Mucosa of stomach (tissue), 1 donor: ENCODE measurements around the gene ZNF576.
"Not testable (repeated sequence)": the region's sequence is repeated elsewhere in the genome, so short reads cannot be mapped to it uniquely, and the experiment has no call there.

Source experiments
- H3K27me3 ChIP-seq: one replicate; pipeline ENCODE4 v1.7.0; 2013; ENCODE audit warnings: mild to moderate bottlenecking, low read length; ENCODE audit not compliant: control insufficient read depth, insufficient read depth
- H3K36me3 ChIP-seq: one replicate; pipeline ENCODE4 v1.7.0; 2013; ENCODE audit warnings: low read length; ENCODE audit not compliant: control insufficient read depth, insufficient read depth
- H3K4me1 ChIP-seq: one replicate; pipeline ENCODE4 v1.7.0; 2013; ENCODE audit warnings: mild to moderate bottlenecking, low read length; ENCODE audit not compliant: control insufficient read depth, insufficient read depth
- H3K4me3 ChIP-seq: one replicate; pipeline ENCODE4 v1.7.0; 2013; ENCODE audit warnings: low read length
- H3K9ac ChIP-seq: one replicate; pipeline ENCODE4 v1.7.0; 2013; ENCODE audit warnings: mild to moderate bottlenecking, low read length, moderate library complexity
- H3K9me3 ChIP-seq: one replicate; pipeline ENCODE4 v1.7.0; 2013; ENCODE audit warnings: mild to moderate bottlenecking, low read length, moderate library complexity; ENCODE audit not compliant: control insufficient read depth
- donor health status: Pancreatic carcinoma.

The ZNF576 gene

DNA sequence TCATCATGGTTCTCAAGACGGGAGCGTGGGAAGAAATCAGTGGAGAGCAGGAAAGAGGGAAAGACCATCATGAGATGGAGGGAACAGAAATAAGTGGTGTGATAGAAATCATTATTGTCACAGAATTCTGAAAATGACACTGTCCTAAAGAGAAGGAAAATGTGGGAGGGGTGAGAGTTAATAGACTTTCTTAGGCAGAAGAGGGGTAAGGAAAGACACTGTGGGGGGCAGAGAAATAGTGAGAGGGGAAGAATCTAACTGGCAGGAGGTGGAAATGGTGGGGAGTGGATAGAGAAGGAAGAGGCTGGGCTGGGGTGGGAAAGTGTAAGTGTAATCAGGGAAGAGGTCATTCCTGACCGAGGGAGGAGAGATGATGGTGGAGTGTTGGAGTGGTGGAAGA is 17.6 kb upstream of the ZNF576 start:
- H3K27me3 ChIP-seq, result no peaks in the 10 kb centered on the region
- no peaks in the 10 kb centered on the region for H3K36me3 ChIP-seq
- H3K9me3 ChIP-seq, result no peaks in the 10 kb centered on the region
- H3K4me3 ChIP-seq, result no peak overlapping the region
- H3K9ac ChIP-seq, result no peak overlapping the region
- peaks cover 8% of the 10 kb centered on the region for H3K4me1 ChIP-seq

DNA sequence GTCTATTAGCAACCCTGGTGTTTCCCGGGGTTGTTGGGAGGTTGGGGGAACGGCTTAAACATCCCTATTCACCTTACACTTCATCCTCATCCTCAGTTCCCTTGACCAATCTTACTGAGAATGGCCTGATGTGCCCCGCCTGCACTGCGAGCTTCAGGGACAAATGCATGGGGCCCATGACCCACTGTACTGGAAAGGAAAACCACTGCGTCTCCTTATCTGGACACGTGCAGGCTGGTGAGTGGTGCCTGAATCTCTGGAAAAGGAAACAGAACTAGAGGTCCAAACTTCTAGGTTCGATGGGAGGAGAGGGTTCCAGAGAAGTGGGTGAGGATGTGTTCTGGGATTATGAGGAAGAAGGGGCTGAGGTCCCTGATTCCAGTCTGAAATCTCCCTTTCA is 14.9 kb upstream of the ZNF576 start:
- no peaks in the 10 kb centered on the region for H3K36me3 ChIP-seq
- no peaks in the 10 kb centered on the region for H3K9me3 ChIP-seq
- H3K4me1 ChIP-seq, result peaks cover 8% of the 10 kb centered on the region
- H3K27me3 ChIP-seq, result no peaks in the 10 kb centered on the region
- no peak overlapping the region for H3K4me3 ChIP-seq
- H3K9ac ChIP-seq, result peak overlapping the region; percentile 25

DNA sequence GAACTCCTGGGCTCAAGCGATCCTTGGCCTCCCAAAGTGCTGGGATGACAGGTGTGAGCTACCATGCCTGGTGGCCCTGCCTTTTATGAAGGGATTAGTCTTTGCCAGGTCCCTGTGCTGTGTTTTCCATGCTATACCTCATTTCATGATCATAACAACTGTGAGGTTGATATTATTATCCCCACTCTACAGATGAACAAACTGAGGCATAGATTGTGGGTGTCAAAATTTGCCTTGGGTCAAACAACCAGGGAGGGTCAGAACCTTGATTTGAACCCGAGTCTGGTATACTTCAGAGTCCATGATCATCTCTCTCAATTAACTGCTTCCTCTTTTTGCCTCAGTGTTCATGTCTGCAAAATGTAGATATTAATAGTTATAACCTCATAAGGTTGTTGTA is 13.9 kb upstream of the ZNF576 start:
- no peaks in the 10 kb centered on the region for H3K36me3 ChIP-seq
- H3K4me1 ChIP-seq, result peaks cover 8% of the 10 kb centered on the region
- no peak overlapping the region for H3K4me3 ChIP-seq
- H3K27me3 ChIP-seq, result no peaks in the 10 kb centered on the region
- no peaks in the 10 kb centered on the region for H3K9me3 ChIP-seq
- no peak overlapping the region for H3K9ac ChIP-seq

DNA sequence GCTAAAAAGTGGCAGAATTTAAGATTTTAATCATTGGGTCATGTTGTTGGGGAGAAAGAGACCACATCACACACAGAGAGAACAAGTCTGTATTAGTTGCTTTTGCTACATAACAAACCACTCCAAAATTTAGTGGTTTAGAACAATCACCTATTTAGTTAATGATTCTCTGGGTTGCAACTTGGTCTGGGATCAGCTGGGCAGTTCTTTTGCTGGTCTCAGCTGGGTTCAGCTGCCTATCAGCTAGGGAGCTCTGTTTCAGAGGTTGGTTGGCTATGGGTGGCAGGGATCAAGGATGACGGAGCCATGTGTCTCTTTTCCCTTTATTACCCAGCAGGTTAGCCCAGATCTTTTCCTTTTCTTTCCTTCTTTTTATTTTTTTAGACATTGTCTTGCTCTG is 11.9 kb upstream of the ZNF576 start:
- Histone ChIP-seq H3K4me1 (peaks cover 8% of the 10 kb centered on the region), H3K9ac (no peak overlapping the region), H3K4me3 (no peak overlapping the region), H3K36me3 (no peaks in the 10 kb centered on the region), H3K27me3 (no peaks in the 10 kb centered on the region), H3K9me3 (no peaks in the 10 kb centered on the region)

DNA sequence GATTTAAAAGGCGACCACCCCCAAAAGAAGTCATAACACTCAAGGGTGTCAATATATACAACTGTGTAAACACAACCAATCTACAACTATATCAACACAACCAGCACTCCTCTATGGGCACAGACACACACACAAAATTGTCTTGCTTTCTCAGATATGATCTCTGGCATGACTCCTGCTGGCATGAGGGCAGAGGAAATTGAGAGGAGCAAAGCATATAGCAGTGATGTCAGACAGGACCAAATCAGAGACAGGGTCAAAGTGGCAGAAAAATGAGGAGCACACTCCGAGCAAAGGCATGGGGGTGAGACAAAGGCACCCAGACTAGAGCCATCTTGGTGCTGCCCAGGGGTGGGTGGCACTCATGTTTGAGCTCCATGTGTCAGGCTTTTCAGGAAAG is 10.0 kb upstream of the ZNF576 start:
- H3K9ac ChIP-seq, result no peak overlapping the region
- peaks cover 8% of the 10 kb centered on the region for H3K4me1 ChIP-seq
- no peaks in the 10 kb centered on the region for H3K27me3 ChIP-seq
- no peaks in the 10 kb centered on the region for H3K9me3 ChIP-seq
- no peaks in the 10 kb centered on the region for H3K36me3 ChIP-seq
- H3K4me3 ChIP-seq, result no peak overlapping the region

DNA sequence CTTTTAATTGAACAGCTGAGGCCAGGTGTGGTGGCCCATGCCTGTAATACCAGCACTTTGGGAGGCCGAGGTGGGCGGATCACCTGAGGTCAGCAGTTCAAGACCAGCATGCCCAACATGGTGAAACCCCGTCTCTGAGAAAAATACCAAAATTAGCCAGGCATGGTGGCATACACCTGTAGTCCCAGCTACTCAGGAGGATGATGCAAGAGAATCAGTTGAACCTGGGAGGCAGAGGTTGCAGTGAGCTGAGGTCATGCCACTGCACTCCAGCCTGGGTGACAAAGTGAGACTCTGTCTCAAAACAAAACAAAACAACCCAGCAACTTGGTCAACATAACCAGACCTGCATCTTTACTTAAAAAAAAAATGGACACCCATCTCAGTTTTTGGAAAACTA is 9.4 kb upstream of the ZNF576 start:
- H3K36me3 ChIP-seq, result not testable (repeated sequence)

DNA sequence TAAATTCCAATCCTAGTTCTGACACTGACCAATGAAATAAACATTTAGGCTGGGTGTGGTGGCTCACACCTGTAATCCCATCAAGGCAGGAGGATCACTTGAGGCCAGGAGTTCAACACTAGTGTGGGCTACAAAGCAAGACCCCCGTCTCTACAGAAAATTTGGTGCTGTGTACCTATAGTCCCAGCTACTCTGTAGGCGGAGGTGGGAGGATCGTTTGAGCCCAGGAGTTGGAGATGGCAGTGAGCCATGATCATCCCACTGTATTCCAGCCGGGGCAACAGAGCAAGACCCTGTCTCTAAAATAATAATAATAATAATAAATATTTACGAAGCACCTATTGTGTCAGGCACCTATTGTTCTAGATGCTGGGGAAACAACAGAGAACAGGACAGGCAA is 7.1 kb upstream of the ZNF576 start:
- no peaks in the 10 kb centered on the region for H3K9me3 ChIP-seq
- H3K36me3 ChIP-seq, result no peaks in the 10 kb centered on the region
- H3K9ac ChIP-seq, result no peak overlapping the region
- H3K4me3 ChIP-seq, result no peak overlapping the region
- no peaks in the 10 kb centered on the region for H3K27me3 ChIP-seq
- peaks cover 10% of the 10 kb centered on the region for H3K4me1 ChIP-seq

More for the DNA sequence above, 9.4 kb upstream of the ZNF576 start:
- not testable (repeated sequence) for H3K9ac ChIP-seq, H3K9me3 ChIP-seq, H3K4me3 ChIP-seq, H3K4me1 ChIP-seq, H3K27me3 ChIP-seq

DNA sequence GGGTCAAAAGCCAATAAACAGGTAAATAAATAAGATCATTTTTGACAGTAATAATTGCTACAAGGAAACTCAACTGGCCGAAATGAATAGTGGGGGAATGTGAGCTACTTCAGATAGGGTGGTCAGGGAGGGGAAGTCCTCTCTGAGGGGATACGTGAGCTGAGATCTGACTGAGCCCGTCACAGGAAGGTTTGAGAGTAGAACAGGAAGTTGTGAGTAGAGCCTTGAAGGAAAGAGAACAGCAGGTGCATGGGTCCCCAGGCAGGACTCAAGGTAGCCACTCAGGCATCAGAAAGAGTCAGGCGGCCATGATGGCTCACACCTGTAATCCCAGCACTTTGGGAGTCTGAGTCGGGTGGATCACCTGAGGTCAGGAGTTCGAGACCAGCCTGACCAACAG is 6.7 kb upstream of the ZNF576 start:
- peaks cover 10% of the 10 kb centered on the region for H3K4me1 ChIP-seq
- no peaks in the 10 kb centered on the region for H3K9me3 ChIP-seq
- H3K4me3 ChIP-seq, result no peak overlapping the region
- H3K27me3 ChIP-seq, result no peaks in the 10 kb centered on the region
- H3K9ac ChIP-seq, result no peak overlapping the region
- H3K36me3 ChIP-seq, result no peaks in the 10 kb centered on the region

DNA sequence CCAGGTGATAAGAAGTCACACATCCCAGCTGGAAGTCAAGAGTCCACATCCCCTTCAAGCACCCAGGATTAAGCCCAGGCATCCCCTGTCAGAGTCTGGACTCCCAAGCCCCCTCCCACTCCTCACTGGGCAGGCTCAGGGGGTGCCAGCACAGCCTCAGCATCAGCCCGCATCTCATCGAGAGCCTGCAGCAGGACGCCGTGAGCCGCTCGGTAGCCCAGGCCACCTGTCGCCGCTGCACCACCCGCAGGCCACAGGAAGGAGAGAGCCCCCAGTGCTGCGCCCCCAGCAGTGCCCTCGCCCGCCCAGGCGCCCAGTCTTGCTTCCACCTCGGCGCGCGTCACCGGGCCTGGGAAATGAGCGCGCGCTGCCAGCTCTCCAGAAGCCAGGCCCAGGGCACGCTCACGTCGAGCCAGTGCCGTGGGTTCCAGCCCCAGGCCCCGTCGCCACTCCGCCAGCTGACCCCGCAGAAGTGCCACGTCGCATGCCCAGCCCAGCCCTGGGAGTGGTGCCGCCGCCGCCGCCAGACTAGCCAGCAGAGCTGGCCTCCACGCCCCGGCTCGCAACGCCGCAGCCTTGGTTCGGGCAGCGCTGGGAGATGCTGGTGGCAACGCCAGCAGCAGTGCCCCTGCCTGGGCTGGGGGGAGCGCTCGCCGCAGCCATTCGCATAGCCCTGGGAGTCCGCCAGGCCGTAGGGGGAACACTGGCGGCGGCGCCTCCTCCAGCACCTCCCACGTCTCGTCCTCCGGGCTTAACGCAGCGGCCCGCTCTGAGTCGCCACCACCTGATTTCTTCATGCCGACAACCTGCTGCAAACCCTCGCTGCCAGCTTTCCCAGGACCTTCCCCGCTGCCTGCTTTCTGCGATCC is 4.3 kb upstream of the ZNF576 start:
- peaks cover 14% of the 10 kb centered on the region for H3K4me1 ChIP-seq
- no peaks in the 10 kb centered on the region for H3K36me3 ChIP-seq
- H3K9me3 ChIP-seq, result no peaks in the 10 kb centered on the region
- no peak overlapping the region for H3K4me3 ChIP-seq
- no peak overlapping the region for H3K9ac ChIP-seq
- H3K27me3 ChIP-seq, result no peaks in the 10 kb centered on the region

DNA sequence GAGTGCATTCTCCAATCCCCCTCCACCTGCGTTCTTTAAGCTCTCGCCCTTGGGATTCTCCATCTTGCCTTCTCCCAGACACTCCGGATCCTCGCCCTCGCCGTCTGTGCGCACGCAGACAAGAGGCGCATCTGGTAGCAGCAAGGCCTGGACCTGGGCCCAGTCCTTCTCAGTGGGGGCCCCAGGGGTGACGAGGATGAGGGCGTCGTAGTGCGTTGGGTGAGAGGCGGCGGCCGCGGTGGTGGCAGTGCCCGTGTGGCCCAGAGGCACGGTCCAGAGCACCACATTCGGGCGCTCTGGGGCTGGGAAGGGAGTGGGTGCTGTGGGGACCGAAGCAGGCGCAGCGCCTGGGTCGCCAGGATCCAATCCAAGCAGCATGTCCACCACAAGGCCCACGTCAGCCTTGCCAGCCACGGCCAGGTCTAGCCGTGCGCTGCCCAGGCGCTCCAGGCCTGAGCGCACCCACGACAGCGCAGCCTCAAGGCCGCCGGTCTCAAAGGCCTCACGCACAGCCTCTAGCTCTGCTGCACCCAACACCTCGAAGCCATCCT is 3.5 kb upstream of the ZNF576 start:
- no peaks in the 10 kb centered on the region for H3K27me3 ChIP-seq
- H3K36me3 ChIP-seq, result no peaks in the 10 kb centered on the region
- H3K4me1 ChIP-seq, result peaks cover 22% of the 10 kb centered on the region
- no peak overlapping the region for H3K9ac ChIP-seq
- H3K9me3 ChIP-seq, result no peaks in the 10 kb centered on the region
- H3K4me3 ChIP-seq, result no peak overlapping the region

DNA sequence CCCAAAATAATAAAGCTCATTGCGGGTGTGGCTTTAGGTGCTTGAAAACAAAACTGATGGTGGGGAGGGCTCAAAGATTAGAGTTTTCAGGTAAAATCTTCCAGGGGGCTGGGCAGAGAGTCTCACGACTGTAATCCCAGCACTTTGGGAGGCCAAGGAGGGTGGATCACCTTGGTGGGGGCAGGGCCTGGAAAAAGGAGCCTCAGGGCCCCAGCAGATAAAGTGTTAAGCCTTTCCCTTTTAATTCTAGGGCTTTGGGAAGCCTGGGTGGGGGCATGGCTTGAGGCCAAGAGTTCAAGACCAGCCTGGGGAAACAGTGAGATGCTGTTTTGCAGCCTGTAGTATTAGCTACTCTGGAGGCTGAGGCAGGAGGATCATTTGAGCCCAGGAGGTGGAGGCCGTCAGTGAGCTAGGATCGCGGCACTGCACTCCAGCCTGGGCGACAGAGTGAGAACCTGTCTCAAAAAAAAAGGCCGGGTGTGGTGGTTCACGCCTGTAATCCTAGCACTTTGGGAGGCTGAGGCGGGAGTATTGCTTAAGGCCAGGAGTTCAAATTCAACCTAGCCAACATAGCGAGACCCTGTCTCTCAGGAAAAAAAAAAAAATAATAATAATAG is 2.2 kb upstream of the ZNF576 start:
- Histone ChIP-seq H3K9me3 (no peaks in the 10 kb centered on the region), H3K36me3 (no peaks in the 10 kb centered on the region), H3K4me1 (peaks cover 22% of the 10 kb centered on the region), H3K9ac (peak overlapping the region; percentile 89), H3K27me3 (no peaks in the 10 kb centered on the region), H3K4me3 (no peak overlapping the region)
